ENCODE data around the gene APOA5. TPM values are rescaled to one million over a fixed set of nuclear protein-coding genes. Genes with fewer than 3 reads are reported as not detected.

APOA5 gene
- total RNA-seq, 4 donors from 2014 or later = 1.0 to 2.9 TPM; not detected in 2

- Histone ChIP-seq H3K4me1 (peaks cover 3 to 4% of the 10 kb centered on the region in 2 donors), H3K36me3 (peaks cover 3 to 58% of the 10 kb centered on the region in 2 donors), H3K27me3 (no peaks in the 10 kb centered on the region), H3K27ac (no peak overlapping the region), H3K4me3 (no peak overlapping the region), H3K9me3 (no peaks in the 10 kb centered on the region)
- intact Hi-C loops (cut with DNase I; ENCODE audit: low total_unique reads) (no loop called here), in situ Hi-C loops (cut with MboI; ENCODE audit: low sequenced_read_pairs in 4 of 4) (no loop called here)
- TF ChIP-seq POLR2A (IDR thresholded peaks at IDR 0.05) (no peak), CTCF (IDR thresholded peaks at IDR 0.05 in 4 of 5, conservative IDR thresholded peaks at IDR 0.05 in 1 of 5) (no peak)
- DNase-seq = no peak
- no peak for ATAC-seq
Measured at GRCh38 chr11:116778556-116778955, 13.1 kb downstream of the APOA5 start.

- peaks cover 8 to 9% of the 10 kb centered on the region in 2 donors for H3K4me1 ChIP-seq
- peak overlapping the region in 2 of 4 donors; percentile 2 to 14 for H3K27ac ChIP-seq
- peaks cover 3 to 43% of the 10 kb centered on the region in 2 donors for H3K36me3 ChIP-seq
- H3K4me3 ChIP-seq = no peak overlapping the region
- DNase-seq = no peak
- TF ChIP-seq CTCF (IDR thresholded peaks at IDR 0.05 in 4 of 5, conservative IDR thresholded peaks at IDR 0.05 in 1 of 5) = no peak
- no peak for TF ChIP-seq POLR2A (IDR thresholded peaks at IDR 0.05)
- intact Hi-C loops (cut with DNase I; ENCODE audit: low total_unique reads) (no loop called here), in situ Hi-C loops (cut with MboI; ENCODE audit: low sequenced_read_pairs in 4 of 4) (no loop called here)
- no peaks in the 10 kb centered on the region for H3K9me3 ChIP-seq
- H3K27me3 ChIP-seq = no peaks in the 10 kb centered on the region
- no peak for ATAC-seq
Measured at GRCh38 chr11:116777056-116777455, 14.6 kb downstream of the APOA5 start.

- H3K27ac ChIP-seq = peak overlapping the region in 1 of 4 donors; percentile 14
- no peaks in the 10 kb centered on the region for H3K9me3 ChIP-seq
- in situ Hi-C loops (cut with MboI; ENCODE audit: low sequenced_read_pairs in 4 of 4) (no loop called here), intact Hi-C loops (cut with DNase I; ENCODE audit: low total_unique reads) (no loop called here)
- no peak overlapping the region for H3K4me3 ChIP-seq
- no peaks in the 10 kb centered on the region for H3K27me3 ChIP-seq
- peaks cover 13 to 14% of the 10 kb centered on the region in 2 donors for H3K4me1 ChIP-seq
- H3K36me3 ChIP-seq = peaks cover 3 to 38% of the 10 kb centered on the region in 2 donors
- no peak for DNase-seq
- TF ChIP-seq POLR2A (IDR thresholded peaks at IDR 0.05) = no peak
- no peak for TF ChIP-seq CTCF (IDR thresholded peaks at IDR 0.05 in 4 of 5, conservative IDR thresholded peaks at IDR 0.05 in 1 of 5)
- ATAC-seq = no peak
Measured at GRCh38 chr11:116776522-116776984, 15.1 kb downstream of the APOA5 start.

GRCh38 chr11:116775975-116776374, 15.7 kb downstream of the APOA5 start:
- Histone ChIP-seq H3K4me3 (no peak overlapping the region), H3K27me3 (no peaks in the 10 kb centered on the region), H3K9me3 (no peaks in the 10 kb centered on the region), H3K27ac (no peak overlapping the region), H3K36me3 (peaks cover 3 to 34% of the 10 kb centered on the region in 2 donors), H3K4me1 (peaks cover 17 to 20% of the 10 kb centered on the region in 2 donors)
- DNase-seq (no peak), ATAC-seq (no peak)
- intact Hi-C loops (cut with DNase I; ENCODE audit: low total_unique reads) (no loop called here), in situ Hi-C loops (cut with MboI; ENCODE audit: low sequenced_read_pairs in 4 of 4) (no loop called here)
- TF ChIP-seq POLR2A (IDR thresholded peaks at IDR 0.05) (no peak), CTCF (IDR thresholded peaks at IDR 0.05 in 4 of 5, conservative IDR thresholded peaks at IDR 0.05 in 1 of 5) (no peak)

GRCh38 chr11:116774661-116775060, 17.0 kb downstream of the APOA5 start:
- H3K9me3 ChIP-seq = no peaks in the 10 kb centered on the region
- H3K4me3 ChIP-seq = no peak overlapping the region
- H3K27ac ChIP-seq = no peak overlapping the region
- intact Hi-C loops (cut with DNase I; ENCODE audit: low total_unique reads) = loop anchor here (5.0 kb wide), 1 partner anchor 323 kb away; the partner anchor contains the start of gene SIK3
- H3K4me1 ChIP-seq = peaks cover 21 to 24% of the 10 kb centered on the region in 2 donors
- no peak for ATAC-seq
- in situ Hi-C loops (cut with MboI; ENCODE audit: low sequenced_read_pairs in 4 of 4) = no loop called here
- no peak for DNase-seq
- TF ChIP-seq POLR2A (IDR thresholded peaks at IDR 0.05) (no peak), CTCF (IDR thresholded peaks at IDR 0.05 in 4 of 5, conservative IDR thresholded peaks at IDR 0.05 in 1 of 5) (no peak)
- peaks cover 3 to 21% of the 10 kb centered on the region in 2 donors for H3K36me3 ChIP-seq
- no peaks in the 10 kb centered on the region for H3K27me3 ChIP-seq
